ENCODE measurements around the gene ADGRL3.

Gene ADGRL3

DNA sequence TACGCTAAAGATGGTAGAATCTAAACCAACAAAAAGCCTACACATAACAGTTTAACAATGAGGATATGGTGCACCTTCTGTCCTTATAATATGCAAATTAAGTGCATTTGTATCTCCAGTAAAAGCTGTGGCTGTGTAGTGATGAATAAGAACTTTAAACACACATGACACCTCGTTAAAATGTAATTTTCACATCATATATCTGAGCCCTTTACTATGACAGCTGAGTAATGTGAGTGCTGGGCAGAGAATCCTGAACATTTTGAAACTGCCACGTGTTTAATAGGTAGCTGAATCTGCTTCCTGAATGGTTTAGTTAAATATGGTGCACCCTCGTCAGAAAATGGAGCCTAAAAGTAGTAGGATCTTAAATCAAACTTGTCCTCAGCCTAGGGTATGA lies 540.8 kb downstream of the ADGRL3 start:
- Histone ChIP-seq H3K4me3 (ENCODE audit: low read depth, low read length) (no peak overlapping the region), H3K9me3 (ENCODE audit: control insufficient read depth, insufficient read depth, low read depth, low read length) (no peaks in the 10 kb centered on the region), H3K27ac (ENCODE audit: extremely low read depth, low read depth, low read length) (no peak overlapping the region), H3K36me3 (ENCODE audit: control insufficient read depth in 2 of 2, insufficient read depth in 1 of 2, low read length in 2 of 2) (no peaks in the 10 kb centered on the region), H3K4me1 (ENCODE audit: control insufficient read depth, insufficient read depth, low read length) (no peaks in the 10 kb centered on the region; the same call in 1 of the 2 replicates)
- CTCF ChIA-PET = interaction anchor here (0.6 to 1.1 kb wide), 3 partner anchors 17 to 935 kb away, joined by 3 to 6 read pairs (median 3); no protein-coding TSS in a partner anchor
- POLR2A ChIA-PET = no interaction called here
- TF ChIP-seq HOXC10 (CRISPR knock-in tag; IDR thresholded peaks at IDR 0.05) = no peak
- TF ChIP-seq ZSCAN23 (tag by site-specific recombination; IDR thresholded peaks at IDR 0.05) = no peak
- no peak for TF ChIP-seq ZFP37 (tag by site-specific recombination; IDR thresholded peaks at IDR 0.05)
- TF ChIP-seq, protein P1, sequence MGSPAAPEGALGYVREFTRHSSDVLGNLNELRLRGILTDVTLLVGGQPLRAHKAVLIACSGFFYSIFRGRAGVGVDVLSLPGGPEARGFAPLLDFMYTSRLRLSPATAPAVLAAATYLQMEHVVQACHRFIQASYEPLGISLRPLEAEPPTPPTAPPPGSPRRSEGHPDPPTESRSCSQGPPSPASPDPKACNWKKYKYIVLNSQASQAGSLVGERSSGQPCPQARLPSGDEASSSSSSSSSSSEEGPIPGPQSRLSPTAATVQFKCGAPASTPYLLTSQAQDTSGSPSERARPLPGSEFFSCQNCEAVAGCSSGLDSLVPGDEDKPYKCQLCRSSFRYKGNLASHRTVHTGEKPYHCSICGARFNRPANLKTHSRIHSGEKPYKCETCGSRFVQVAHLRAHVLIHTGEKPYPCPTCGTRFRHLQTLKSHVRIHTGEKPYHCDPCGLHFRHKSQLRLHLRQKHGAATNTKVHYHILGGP (tag by site-specific recombination; IDR thresholded peaks at IDR 0.05) = no peak
- no peak for TF ChIP-seq ZNF549 (tag by site-specific recombination; IDR thresholded peaks at IDR 0.05)
- no peak for TF ChIP-seq ZNF529 (tag by site-specific recombination; IDR thresholded peaks at IDR 0.05; ENCODE audit: insufficient replicate concordance)
- no peak for TF ChIP-seq YY2 (tag by site-specific recombination; IDR thresholded peaks at IDR 0.05)
- no peak for TF ChIP-seq ZNF843 (tag by site-specific recombination; IDR thresholded peaks at IDR 0.05)

DNA sequence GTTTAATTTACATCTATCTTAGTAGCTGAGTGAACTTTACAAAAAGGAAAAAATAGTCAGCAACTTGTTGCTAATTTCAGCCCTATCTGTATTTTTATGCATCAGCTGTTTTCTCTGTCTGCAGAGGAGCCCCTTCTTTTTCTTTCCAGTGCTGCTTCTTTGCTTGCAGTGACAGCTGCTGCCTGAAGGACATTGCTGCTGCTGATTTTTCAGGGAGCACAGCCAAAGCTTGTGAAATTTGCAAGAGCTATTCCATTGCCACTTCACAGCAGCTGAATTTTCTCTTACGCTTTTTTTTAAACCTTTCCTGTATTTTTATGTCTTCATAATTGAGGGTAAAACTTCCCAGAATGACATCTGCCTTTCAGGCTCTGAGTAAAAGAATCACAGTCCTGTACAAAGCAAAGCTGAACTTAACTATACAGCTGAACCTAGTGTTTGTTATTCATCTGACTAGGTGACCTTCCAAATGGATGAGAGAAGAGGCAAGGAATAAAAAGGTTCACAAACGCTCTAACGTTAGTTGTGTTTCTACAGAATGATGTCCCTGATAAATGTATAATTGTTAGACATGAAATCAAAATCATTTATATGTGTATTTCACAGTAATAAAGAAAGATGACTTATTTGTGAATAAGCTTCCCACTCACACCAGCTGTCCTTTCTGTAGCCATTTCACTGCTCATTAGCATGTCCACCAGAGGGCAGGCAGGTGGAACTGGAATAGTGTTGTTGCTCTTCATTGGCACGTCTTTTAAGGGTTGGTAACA lies 541.4 kb downstream of the ADGRL3 start:
- H3K36me3 ChIP-seq (ENCODE audit: control insufficient read depth in 2 of 2, insufficient read depth in 1 of 2, low read length in 2 of 2) = no peaks in the 10 kb centered on the region
- H3K9me3 ChIP-seq (ENCODE audit: control insufficient read depth, insufficient read depth, low read depth, low read length) = no peaks in the 10 kb centered on the region
- no peak overlapping the region for H3K27ac ChIP-seq (ENCODE audit: extremely low read depth, low read depth, low read length)
- TF ChIP-seq, protein P2, sequence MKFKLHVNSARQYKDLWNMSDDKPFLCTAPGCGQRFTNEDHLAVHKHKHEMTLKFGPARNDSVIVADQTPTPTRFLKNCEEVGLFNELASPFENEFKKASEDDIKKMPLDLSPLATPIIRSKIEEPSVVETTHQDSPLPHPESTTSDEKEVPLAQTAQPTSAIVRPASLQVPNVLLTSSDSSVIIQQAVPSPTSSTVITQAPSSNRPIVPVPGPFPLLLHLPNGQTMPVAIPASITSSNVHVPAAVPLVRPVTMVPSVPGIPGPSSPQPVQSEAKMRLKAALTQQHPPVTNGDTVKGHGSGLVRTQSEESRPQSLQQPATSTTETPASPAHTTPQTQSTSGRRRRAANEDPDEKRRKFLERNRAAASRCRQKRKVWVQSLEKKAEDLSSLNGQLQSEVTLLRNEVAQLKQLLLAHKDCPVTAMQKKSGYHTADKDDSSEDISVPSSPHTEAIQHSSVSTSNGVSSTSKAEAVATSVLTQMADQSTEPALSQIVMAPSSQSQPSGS (tag by site-specific recombination; IDR thresholded peaks at IDR 0.05; ENCODE audit: low read depth) = no peak
- TF ChIP-seq FEZF1 (tag by site-specific recombination; IDR thresholded peaks at IDR 0.05) = no peak
- TF ChIP-seq, protein P3, sequence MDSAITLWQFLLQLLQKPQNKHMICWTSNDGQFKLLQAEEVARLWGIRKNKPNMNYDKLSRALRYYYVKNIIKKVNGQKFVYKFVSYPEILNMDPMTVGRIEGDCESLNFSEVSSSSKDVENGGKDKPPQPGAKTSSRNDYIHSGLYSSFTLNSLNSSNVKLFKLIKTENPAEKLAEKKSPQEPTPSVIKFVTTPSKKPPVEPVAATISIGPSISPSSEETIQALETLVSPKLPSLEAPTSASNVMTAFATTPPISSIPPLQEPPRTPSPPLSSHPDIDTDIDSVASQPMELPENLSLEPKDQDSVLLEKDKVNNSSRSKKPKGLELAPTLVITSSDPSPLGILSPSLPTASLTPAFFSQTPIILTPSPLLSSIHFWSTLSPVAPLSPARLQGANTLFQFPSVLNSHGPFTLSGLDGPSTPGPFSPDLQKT (IDR thresholded peaks at IDR 0.05; ENCODE audit: borderline replicate concordance, low read depth, low read length) = no peak
- TF ChIP-seq, protein P4, sequence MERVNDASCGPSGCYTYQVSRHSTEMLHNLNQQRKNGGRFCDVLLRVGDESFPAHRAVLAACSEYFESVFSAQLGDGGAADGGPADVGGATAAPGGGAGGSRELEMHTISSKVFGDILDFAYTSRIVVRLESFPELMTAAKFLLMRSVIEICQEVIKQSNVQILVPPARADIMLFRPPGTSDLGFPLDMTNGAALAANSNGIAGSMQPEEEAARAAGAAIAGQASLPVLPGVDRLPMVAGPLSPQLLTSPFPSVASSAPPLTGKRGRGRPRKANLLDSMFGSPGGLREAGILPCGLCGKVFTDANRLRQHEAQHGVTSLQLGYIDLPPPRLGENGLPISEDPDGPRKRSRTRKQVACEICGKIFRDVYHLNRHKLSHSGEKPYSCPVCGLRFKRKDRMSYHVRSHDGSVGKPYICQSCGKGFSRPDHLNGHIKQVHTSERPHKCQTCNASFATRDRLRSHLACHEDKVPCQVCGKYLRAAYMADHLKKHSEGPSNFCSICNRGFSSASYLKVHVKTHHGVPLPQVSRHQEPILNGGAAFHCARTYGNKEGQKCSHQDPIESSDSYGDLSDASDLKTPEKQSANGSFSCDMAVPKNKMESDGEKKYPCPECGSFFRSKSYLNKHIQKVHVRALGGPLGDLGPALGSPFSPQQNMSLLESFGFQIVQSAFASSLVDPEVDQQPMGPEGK (tag by site-specific recombination; IDR thresholded peaks at IDR 0.05) = no peak
- no peak for TF ChIP-seq ZNF596 (tag by site-specific recombination; IDR thresholded peaks at IDR 0.05)
- no peak for TF ChIP-seq KLF16 (tag by site-specific recombination; IDR thresholded peaks at IDR 0.05)
- TF ChIP-seq, protein P5, sequence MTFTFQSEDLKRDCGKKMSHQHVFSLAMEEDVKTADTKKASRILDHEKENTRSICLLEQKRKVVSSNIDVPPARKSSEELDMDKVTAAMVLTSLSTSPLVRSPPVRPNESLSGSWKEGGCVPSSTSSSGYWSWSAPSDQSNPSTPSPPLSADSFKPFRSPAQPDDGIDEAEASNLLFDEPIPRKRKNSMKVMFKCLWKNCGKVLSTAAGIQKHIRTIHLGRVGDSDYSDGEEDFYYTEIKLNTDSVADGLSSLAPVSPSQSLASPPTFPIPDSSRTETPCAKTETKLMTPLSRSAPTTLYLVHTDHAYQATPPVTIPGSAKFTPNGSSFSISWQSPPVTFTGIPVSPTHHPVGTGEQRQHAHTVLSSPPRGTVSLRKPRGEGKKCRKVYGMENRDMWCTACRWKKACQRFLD (tag by site-specific recombination; IDR thresholded peaks at IDR 0.05) = no peak
- TF ChIP-seq ZBTB17 (tag by site-specific recombination; IDR thresholded peaks at IDR 0.05) = no peak
- TF ChIP-seq BCL11B (tag by site-specific recombination; IDR thresholded peaks at IDR 0.05; ENCODE audit: low read depth) = no peak
- no peak for TF ChIP-seq ZSCAN16 (tag by site-specific recombination; IDR thresholded peaks at IDR 0.05)
- no peak for TF ChIP-seq REPIN1 (tag by site-specific recombination; IDR thresholded peaks at IDR 0.05; ENCODE audit: low read depth)
- no peak for TF ChIP-seq ZNF394 (tag by site-specific recombination; IDR thresholded peaks at IDR 0.05; ENCODE audit: borderline replicate concordance)
- no peak for TF ChIP-seq ZNF785 (tag by site-specific recombination; IDR thresholded peaks at IDR 0.05)
- TF ChIP-seq SCRT2 (tag by site-specific recombination; IDR thresholded peaks at IDR 0.05) = no peak
- TF ChIP-seq, protein P6, sequence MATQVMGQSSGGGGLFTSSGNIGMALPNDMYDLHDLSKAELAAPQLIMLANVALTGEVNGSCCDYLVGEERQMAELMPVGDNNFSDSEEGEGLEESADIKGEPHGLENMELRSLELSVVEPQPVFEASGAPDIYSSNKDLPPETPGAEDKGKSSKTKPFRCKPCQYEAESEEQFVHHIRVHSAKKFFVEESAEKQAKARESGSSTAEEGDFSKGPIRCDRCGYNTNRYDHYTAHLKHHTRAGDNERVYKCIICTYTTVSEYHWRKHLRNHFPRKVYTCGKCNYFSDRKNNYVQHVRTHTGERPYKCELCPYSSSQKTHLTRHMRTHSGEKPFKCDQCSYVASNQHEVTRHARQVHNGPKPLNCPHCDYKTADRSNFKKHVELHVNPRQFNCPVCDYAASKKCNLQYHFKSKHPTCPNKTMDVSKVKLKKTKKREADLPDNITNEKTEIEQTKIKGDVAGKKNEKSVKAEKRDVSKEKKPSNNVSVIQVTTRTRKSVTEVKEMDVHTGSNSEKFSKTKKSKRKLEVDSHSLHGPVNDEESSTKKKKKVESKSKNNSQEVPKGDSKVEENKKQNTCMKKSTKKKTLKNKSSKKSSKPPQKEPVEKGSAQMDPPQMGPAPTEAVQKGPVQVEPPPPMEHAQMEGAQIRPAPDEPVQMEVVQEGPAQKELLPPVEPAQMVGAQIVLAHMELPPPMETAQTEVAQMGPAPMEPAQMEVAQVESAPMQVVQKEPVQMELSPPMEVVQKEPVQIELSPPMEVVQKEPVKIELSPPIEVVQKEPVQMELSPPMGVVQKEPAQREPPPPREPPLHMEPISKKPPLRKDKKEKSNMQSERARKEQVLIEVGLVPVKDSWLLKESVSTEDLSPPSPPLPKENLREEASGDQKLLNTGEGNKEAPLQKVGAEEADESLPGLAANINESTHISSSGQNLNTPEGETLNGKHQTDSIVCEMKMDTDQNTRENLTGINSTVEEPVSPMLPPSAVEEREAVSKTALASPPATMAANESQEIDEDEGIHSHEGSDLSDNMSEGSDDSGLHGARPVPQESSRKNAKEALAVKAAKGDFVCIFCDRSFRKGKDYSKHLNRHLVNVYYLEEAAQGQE (tag by site-specific recombination; IDR thresholded peaks at IDR 0.05) = no peak
- CTCF ChIA-PET = interaction anchor here (0.6 to 1.1 kb wide), 4 partner anchors 16 to 936 kb away, joined by 3 to 6 read pairs (median 3); no protein-coding TSS in a partner anchor
- H3K4me1 ChIP-seq (ENCODE audit: control insufficient read depth, insufficient read depth, low read length) = no peaks in the 10 kb centered on the region; the same call in 1 of the 2 replicates
- POLR2A ChIA-PET = no interaction called here
- H3K4me3 ChIP-seq (ENCODE audit: low read depth, low read length) = no peak overlapping the region

All from HEK293 (cell line).